Breast epithelium (tissue), 4 donors: ENCODE data around the gene DDR2. TPM values are rescaled to one million over a fixed set of nuclear protein-coding genes. Genes with fewer than 3 reads are reported as not detected.

Experiments used
- DNase-seq, 2 donors: peaks; one replicate each; pipeline ENCODE4 v3.0.0-alpha.2; 2019; ENCODE audit warnings: low spot score in 2 of 2
- H3K27ac ChIP-seq, 2 donors: fragments of 200-600 bp; sonication (generic) in 1 of 2; one replicate each; pipeline ENCODE4 v1.5.1; 2016 to 2019; ENCODE audit warnings: mild to moderate bottlenecking in 1 of 2
- H3K27me3 ChIP-seq, 2 donors: fragments of 200-600 bp; sonication (generic) in 1 of 2; one replicate each; pipeline versions ENCODE4 v1.5.1 to v1.6.0; 2017 to 2019; ENCODE audit warnings: control low read depth in 1 of 2, mild to moderate bottlenecking in 1 of 2
- H3K36me3 ChIP-seq: fragments of 200-600 bp; one replicate; pipeline ENCODE4 v1.5.1; 2019
- H3K4me1 ChIP-seq, 2 donors: fragments of 200-600 bp; sonication (generic); one replicate each; pipeline ENCODE4 v1.5.1; 2016 to 2019; ENCODE audit warnings: control low read depth in 1 of 2
- H3K4me3 ChIP-seq, 3 donors: fragments of 200-600 bp; sonication (generic); 1 replicate in 2 of 3; 2 replicates in 1 of 3; pipeline ENCODE4 v1.5.1; 2016 to 2019; ENCODE audit warnings: mild to moderate bottlenecking in 3 of 3, moderate library complexity in 2 of 3
- H3K9me3 ChIP-seq, 2 donors: fragments of 200-600 bp; sonication (generic) in 1 of 2; one replicate each; pipeline ENCODE4 v1.5.1; 2016 to 2019; ENCODE audit warnings: control low read depth in 1 of 2
- CTCF ChIP-seq, 3 donors: fragments of 450-650 bp; IDR thresholded peaks; one replicate each; pipeline ENCODE4 v1.5.1; 2016 to 2017; ENCODE audit warnings: antibody characterized with exemption in 3 of 3, mild to moderate bottlenecking in 3 of 3, moderate library complexity in 3 of 3
- POLR2A ChIP-seq: fragments of 450-650 bp; IDR thresholded peaks from one replicate; pipeline ENCODE4 v1.6.1; 2016; ENCODE audit warnings: antibody characterized with exemption, mild to moderate bottlenecking, moderate library complexity
- POLR2AphosphoS5 ChIP-seq, 3 donors: sonication (generic); formaldehyde crosslinking; IDR thresholded peaks; one replicate each; pipeline ENCODE4 v1.6.1; 2017; ENCODE audit warnings: antibody characterized with exemption in 3 of 3
- intact Hi-C: fragments of 100-400 bp; cut with DNase I; formaldehyde crosslinking; loops from one replicate; pipeline ENCODE4 v1.15.1; 2023; ENCODE audit warnings: low total_unique reads
- total RNA-seq, 3 donors: library from RNA; depleted of rRNA; stranded (reverse); fragments of >200 nt; gene quantifications; one replicate each; pipeline ENCODE4 v1.1.0, GENCODE V29; 2016

The DDR2 gene
- total RNA-seq, 3 donors from 2014 or later: 41.9 to 238 (median 47.2) TPM

- no peak for DNase-seq
- Histone ChIP-seq H3K4me1 (peaks cover 0 to 4% of the 10 kb centered on the region in 2 donors), H3K27ac (peak overlapping the region; percentile 66 to 82), H3K4me3 (no peak overlapping the region), H3K27me3 (no peaks in the 10 kb centered on the region), H3K36me3 (no peaks in the 10 kb centered on the region), H3K9me3 (no peaks in the 10 kb centered on the region)
- TF ChIP-seq CTCF (IDR thresholded peaks at IDR 0.05): no peak
- no peak for TF ChIP-seq POLR2A
- peak in 2 of 3 donors; percentile 20 to 48 for TF ChIP-seq POLR2AphosphoS5 (IDR thresholded peaks at IDR 0.05)
- intact Hi-C loops: no loop called here
Observed at GRCh38 chr1:162670928-162671663, 38.8 kb downstream of the DDR2 start.

GRCh38 chr1:162671664-162672410 lies 39.6 kb downstream of the DDR2 start:
- H3K4me1 ChIP-seq: peaks cover under 1 to 4% of the 10 kb centered on the region in 2 donors
- peak overlapping the region; percentile 64 to 66 for H3K27ac ChIP-seq
- no peaks in the 10 kb centered on the region for H3K9me3 ChIP-seq
- intact Hi-C loops: no loop called here
- H3K36me3 ChIP-seq: no peaks in the 10 kb centered on the region
- H3K27me3 ChIP-seq: no peaks in the 10 kb centered on the region
- DNase-seq: no peak
- no peak overlapping the region for H3K4me3 ChIP-seq
- no peak for TF ChIP-seq POLR2A
- TF ChIP-seq POLR2AphosphoS5 (IDR thresholded peaks at IDR 0.05): no peak
- no peak for TF ChIP-seq CTCF (IDR thresholded peaks at IDR 0.05)

- Histone ChIP-seq H3K4me3 (no peak overlapping the region), H3K4me1 (peaks cover 4 to 5% of the 10 kb centered on the region in 2 donors), H3K9me3 (no peaks in the 10 kb centered on the region), H3K27ac (peak overlapping the region in 1 of 2 donors; percentile 55), H3K36me3 (no peaks in the 10 kb centered on the region), H3K27me3 (no peaks in the 10 kb centered on the region)
- no peak for TF ChIP-seq POLR2A
- intact Hi-C loops: no loop called here
- DNase-seq: no peak
Observed at GRCh38 chr1:162672622-162673260, 40.5 kb downstream of the DDR2 start.

- peaks cover 5 to 7% of the 10 kb centered on the region in 2 donors for H3K4me1 ChIP-seq
- TF ChIP-seq CTCF (IDR thresholded peaks at IDR 0.05): no peak
- no peak for TF ChIP-seq POLR2AphosphoS5 (IDR thresholded peaks at IDR 0.05)
- TF ChIP-seq POLR2A: no peak
- H3K27ac ChIP-seq: no peak overlapping the region
- DNase-seq: no peak
- intact Hi-C loops: no loop called here
- no peaks in the 10 kb centered on the region for H3K27me3 ChIP-seq
- no peaks in the 10 kb centered on the region for H3K36me3 ChIP-seq
- H3K9me3 ChIP-seq: no peaks in the 10 kb centered on the region
- no peak overlapping the region for H3K4me3 ChIP-seq
Observed at GRCh38 chr1:162674034-162674608, 41.9 kb downstream of the DDR2 start.

GRCh38 chr1:162676087-162676486 lies 43.8 kb downstream of the DDR2 start:
- Histone ChIP-seq H3K4me1 (peaks cover 2 to 5% of the 10 kb centered on the region in 2 donors), H3K36me3 (no peaks in the 10 kb centered on the region), H3K4me3 (no peak overlapping the region), H3K27ac (peak overlapping the region in 1 of 2 donors; percentile 81), H3K9me3 (no peaks in the 10 kb centered on the region), H3K27me3 (no peaks in the 10 kb centered on the region)
- TF ChIP-seq POLR2A (no peak), CTCF (IDR thresholded peaks at IDR 0.05) (no peak), POLR2AphosphoS5 (IDR thresholded peaks at IDR 0.05) (no peak)
- intact Hi-C loops: no loop called here
- no peak for DNase-seq
